Trophoblast cell (in vitro differentiated cells and primary cell): ENCODE data around the gene AQP5.

Experiments used
- DNase-seq, 2 donors: peaks; one replicate each; pipeline ENCODE4 v3.0.0-alpha.2; 2016
- H2AFZ ChIP-seq: 2 replicates; pipeline ENCODE4 v1.6.1; 2013; ENCODE audit warnings: low read length, moderate library complexity, mild to moderate bottlenecking; ENCODE audit not compliant: insufficient read depth, poor library complexity
- H2AK5ac ChIP-seq: 2 replicates; pipeline ENCODE4 v1.6.1; 2013; ENCODE audit warnings: mild to moderate bottlenecking, low read length
- H2BK120ac ChIP-seq: 2 replicates; pipeline ENCODE4 v1.6.1; 2013; ENCODE audit warnings: low read length, mild to moderate bottlenecking, moderate library complexity; ENCODE audit not compliant: insufficient read depth, poor library complexity
- H2BK12ac ChIP-seq: 2 replicates; pipeline ENCODE4 v1.6.1; 2013; ENCODE audit warnings: mild to moderate bottlenecking, low read length, moderate library complexity
- H2BK5ac ChIP-seq: 2 replicates; pipeline ENCODE4 v1.6.1; 2013; ENCODE audit warnings: low read length, low read depth, moderate library complexity, mild to moderate bottlenecking; ENCODE audit not compliant: poor library complexity
- H3K14ac ChIP-seq: 2 replicates; pipeline ENCODE4 v1.6.1; 2013; ENCODE audit warnings: mild to moderate bottlenecking, low read length
- H3K18ac ChIP-seq: 2 replicates; pipeline ENCODE4 v1.6.1; 2013; ENCODE audit warnings: mild to moderate bottlenecking, low read length
- H3K23ac ChIP-seq: 2 replicates; pipeline ENCODE4 v1.6.1; 2013; ENCODE audit warnings: low read length
- H3K27ac ChIP-seq: 2 replicates; pipeline ENCODE4 v1.5.1; 2013; ENCODE audit warnings: low read depth, mild to moderate bottlenecking, inconsistent platforms, low read length, moderate library complexity
- H3K27me3 ChIP-seq: 2 replicates; pipeline ENCODE4 v1.6.1; 2013; ENCODE audit warnings: inconsistent platforms, mild to moderate bottlenecking, low read length, moderate library complexity; ENCODE audit not compliant: insufficient read depth
- H3K36me3 ChIP-seq, 2 experiments: 1 replicate in 1 of 2; 2 replicates in 1 of 2; pipeline ENCODE4 v1.6.1; 2013; ENCODE audit warnings: low read length in 2 of 2, mild to moderate bottlenecking in 2 of 2, moderate library complexity in 1 of 2; ENCODE audit not compliant: insufficient read depth in 2 of 2, control insufficient read depth in 1 of 2
- H3K4ac ChIP-seq: 2 replicates; pipeline ENCODE4 v1.6.1; 2013; ENCODE audit warnings: low read depth, mild to moderate bottlenecking, low read length, moderate library complexity
- H3K4me1 ChIP-seq, 2 experiments: 1 replicate in 1 of 2; 2 replicates in 1 of 2; pipeline ENCODE4 v1.6.1; 2013; ENCODE audit warnings: low read length in 2 of 2, mild to moderate bottlenecking in 2 of 2, moderate library complexity in 1 of 2; ENCODE audit not compliant: insufficient read depth in 2 of 2, control insufficient read depth in 1 of 2
- H3K4me2 ChIP-seq: 2 replicates; pipeline ENCODE4 v1.6.1; 2013; ENCODE audit warnings: inconsistent platforms, mild to moderate bottlenecking, low read length, moderate library complexity
- H3K4me3 ChIP-seq: 2 replicates; pipeline ENCODE4 v1.5.1; 2013; ENCODE audit warnings: mild to moderate bottlenecking, low read depth, low read length, inconsistent platforms
- H3K79me1 ChIP-seq: one replicate; pipeline ENCODE4 v1.6.1; 2013; ENCODE audit warnings: low read length
- H3K79me2 ChIP-seq: 2 replicates; pipeline ENCODE4 v1.6.1; 2013; ENCODE audit warnings: low read length, mild to moderate bottlenecking; ENCODE audit not compliant: control insufficient read depth, insufficient read depth, poor library complexity
- H3K9ac ChIP-seq: 2 replicates; pipeline ENCODE4 v1.6.1; 2013; ENCODE audit warnings: mild to moderate bottlenecking, low read length
- H3K9me3 ChIP-seq: 2 replicates; pipeline ENCODE4 v1.6.1; 2013; ENCODE audit warnings: low read depth, mild to moderate bottlenecking, control low read depth, inconsistent platforms, low read length; ENCODE audit not compliant: insufficient read depth
- H4K12ac ChIP-seq: 2 replicates; pipeline ENCODE4 v1.6.1; 2013; ENCODE audit warnings: low read depth, mild to moderate bottlenecking, low read length, moderate library complexity
- H4K8ac ChIP-seq: 2 replicates; pipeline ENCODE4 v1.6.1; 2013; ENCODE audit warnings: low read depth, mild to moderate bottlenecking, low read length, moderate library complexity
- H4K91ac ChIP-seq: one replicate; pipeline ENCODE4 v1.6.1; 2013; ENCODE audit warnings: low read depth, mild to moderate bottlenecking, low read length, moderate library complexity
- WGBS: extraction: QIAGEN DNeasy Blood & Tissue Kit; methylation state at CpG from one replicate; pipeline ENCODE4 v1.1.7; 2013; ENCODE audit warnings: missing lambda C conversion rate; ENCODE audit not compliant: insufficient read length, insufficient coverage; ENCODE audit errors: extremely low coverage; 5-methylcytosine and 5-hydroxymethylcytosine counted together

The AQP5 gene

GRCh38 chr12:49970658-49971057 is 9.0 kb downstream of the AQP5 start:
- no peak overlapping the region for H4K12ac ChIP-seq
- WGBS: no CpG with 5 or more reads among the region's 10 CpGs

GRCh38 chr12:49971141-49971540 is 9.5 kb downstream of the AQP5 start:
- no peak overlapping the region for H2BK120ac ChIP-seq
- no peak overlapping the region for H3K9ac ChIP-seq
- peaks cover 4% of the 10 kb centered on the region for H3K9me3 ChIP-seq
- no peak overlapping the region for H4K8ac ChIP-seq
- no peak overlapping the region for H4K91ac ChIP-seq
- no peak overlapping the region for H3K4ac ChIP-seq
- no peak overlapping the region for H3K4me3 ChIP-seq
- no peak overlapping the region for H4K12ac ChIP-seq
- no peak for DNase-seq
- H3K14ac ChIP-seq: no peak overlapping the region
- no peaks in the 10 kb centered on the region for H3K27me3 ChIP-seq
- WGBS: no CpG with 5 or more reads among the region's 6 CpGs
- H3K18ac ChIP-seq: no peak overlapping the region
- H3K79me2 ChIP-seq: no peaks in the 10 kb centered on the region
- H2AK5ac ChIP-seq: no peak overlapping the region
- no peak overlapping the region for H3K27ac ChIP-seq
- H3K23ac ChIP-seq: no peak overlapping the region
- H3K36me3 ChIP-seq: no peaks in the 10 kb centered on the region
- no peaks in the 10 kb centered on the region for H3K79me1 ChIP-seq
- H2BK12ac ChIP-seq: no peak overlapping the region
- H2BK5ac ChIP-seq: no peak overlapping the region
- no peak overlapping the region for H2AFZ ChIP-seq
- H3K4me2 ChIP-seq: no peak overlapping the region
- H3K4me1 ChIP-seq: peaks cover 3 to 7% of the 10 kb centered on the region in 2 experiments

More at GRCh38 chr12:49970658-49971057, 9.0 kb downstream of the AQP5 start:
- H2AK5ac ChIP-seq: no peak overlapping the region
- no peak overlapping the region for H3K23ac ChIP-seq
- DNase-seq: no peak
- no peak overlapping the region for H2AFZ ChIP-seq
- H3K4me2 ChIP-seq: no peak overlapping the region
- H3K9me3 ChIP-seq: peaks cover 4% of the 10 kb centered on the region
- H3K9ac ChIP-seq: no peak overlapping the region
- no peak overlapping the region for H2BK5ac ChIP-seq
- no peaks in the 10 kb centered on the region for H3K79me1 ChIP-seq
- H3K36me3 ChIP-seq: no peaks in the 10 kb centered on the region
- no peaks in the 10 kb centered on the region for H3K79me2 ChIP-seq
- no peak overlapping the region for H3K14ac ChIP-seq
- H4K8ac ChIP-seq: no peak overlapping the region
- H2BK12ac ChIP-seq: no peak overlapping the region
- no peak overlapping the region for H2BK120ac ChIP-seq
- H3K27me3 ChIP-seq: no peaks in the 10 kb centered on the region
- no peak overlapping the region for H3K4me3 ChIP-seq
- H3K4me1 ChIP-seq: peaks cover 3 to 7% of the 10 kb centered on the region in 2 experiments
- H4K91ac ChIP-seq: no peak overlapping the region
- H3K27ac ChIP-seq: no peak overlapping the region
- H3K18ac ChIP-seq: no peak overlapping the region
- no peak overlapping the region for H3K4ac ChIP-seq

- H3K9me3 ChIP-seq: peaks cover 4% of the 10 kb centered on the region
- H4K8ac ChIP-seq: no peak overlapping the region
- no peak overlapping the region for H4K12ac ChIP-seq
- H2BK12ac ChIP-seq: no peak overlapping the region
- H3K18ac ChIP-seq: no peak overlapping the region
- H3K14ac ChIP-seq: no peak overlapping the region
- H3K9ac ChIP-seq: no peak overlapping the region
- WGBS: no CpG with 5 or more reads among the region's 9 CpGs
- H3K23ac ChIP-seq: no peak overlapping the region
- H2BK5ac ChIP-seq: no peak overlapping the region
- H2AFZ ChIP-seq: no peak overlapping the region
- no peak overlapping the region for H3K27ac ChIP-seq
- H3K79me2 ChIP-seq: no peaks in the 10 kb centered on the region
- H3K79me1 ChIP-seq: no peaks in the 10 kb centered on the region
- H3K4ac ChIP-seq: no peak overlapping the region
- no peak for DNase-seq
- no peak overlapping the region for H3K4me3 ChIP-seq
- H3K36me3 ChIP-seq: no peaks in the 10 kb centered on the region
- no peak overlapping the region for H2BK120ac ChIP-seq
- no peak overlapping the region for H2AK5ac ChIP-seq
- no peak overlapping the region for H4K91ac ChIP-seq
- peaks cover 2 to 7% of the 10 kb centered on the region in 2 experiments for H3K4me1 ChIP-seq
- H3K4me2 ChIP-seq: no peak overlapping the region
- H3K27me3 ChIP-seq: no peaks in the 10 kb centered on the region
Observed at GRCh38 chr12:49972129-49972528, 10.5 kb downstream of the AQP5 start.

DNA sequence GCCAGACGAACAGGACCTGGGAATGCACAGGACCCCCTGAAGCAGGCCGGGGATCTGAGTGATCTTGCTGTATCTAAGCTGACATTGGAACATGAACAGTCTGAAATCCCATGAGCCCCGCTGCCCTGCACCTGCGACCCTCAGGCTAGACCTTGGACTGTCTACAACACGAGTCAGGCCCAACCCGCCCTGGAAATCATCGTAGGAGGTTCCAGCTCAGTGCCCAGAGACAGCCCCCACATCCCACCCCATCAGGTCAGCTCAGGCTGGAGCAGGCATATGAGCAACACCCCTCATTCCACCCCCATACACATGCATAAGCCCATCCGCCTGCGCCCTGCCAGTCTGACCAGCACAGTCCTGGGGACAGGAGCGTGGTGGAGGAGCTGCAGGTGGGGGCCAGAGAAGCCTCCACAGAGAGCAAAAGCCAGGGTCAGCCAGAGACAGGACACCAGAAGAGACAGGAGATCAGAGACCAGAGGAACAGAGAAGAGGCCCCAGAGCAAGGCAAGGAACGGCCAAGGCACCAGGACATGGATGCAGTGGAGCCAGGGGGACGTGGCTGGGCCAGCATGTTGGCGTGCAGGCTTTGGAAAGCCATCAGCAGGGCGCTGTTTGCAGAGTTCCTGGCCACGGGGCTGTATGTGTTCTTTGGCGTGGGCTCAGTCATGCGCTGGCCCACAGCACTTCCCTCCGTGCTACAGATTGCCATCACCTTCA is 11.1 kb downstream of the AQP5 start, which contains the start of gene AQP6:
Gene AQP6 (plus strand): TSS at position 307 of the 720 bp plus-strand sequence. CDS start 227 bp downstream, at position 534.
- Histone ChIP-seq H3K27ac (no peak within 1 kb of the TSS), H2AFZ (no peak within 1 kb of the TSS), H4K8ac (no peak within 1 kb of the TSS), H2BK5ac (no peak within 1 kb of the TSS), H3K18ac (no peak within 1 kb of the TSS), H3K27me3 (no peaks in the 10 kb centered on the region), H3K23ac (no peak within 1 kb of the TSS), H3K9ac (no peak within 1 kb of the TSS), H3K4me3 (no peak within 1 kb of the TSS), H2BK120ac (no peak within 1 kb of the TSS), H2AK5ac (no peak within 1 kb of the TSS), H4K91ac (no peak within 1 kb of the TSS), H3K4me1 (no peaks in the 10 kb centered on the region), H3K79me2 (no peaks in the 10 kb centered on the region), H3K36me3 (no peaks in the 10 kb centered on the region), H4K12ac (no peak within 1 kb of the TSS), H3K9me3 (peaks cover 4% of the 10 kb centered on the region), H2BK12ac (no peak within 1 kb of the TSS), H3K14ac (no peak within 1 kb of the TSS), H3K4me2 (no peak within 1 kb of the TSS), H3K4ac (no peak within 1 kb of the TSS), H3K79me1 (no peaks in the 10 kb centered on the region)
- DNase-seq: no peak
- no CpG with 5 or more reads among the region's 18 CpGs for whole genome bisulfite sequencing
